ENCODE data around the gene EZR.
A peak's percentile ranks its signal among the peaks of the same experiment; 100 is the strongest.

Gene EZR

GRCh38 chr6:158819977-158820622 lies 932 bp upstream of the EZR start:
- DNase-seq (ENCODE audit: low read depth in 4 of 4, low spot score in 1 of 4) = no peak

GRCh38 chr6:158818581-158819212 lies 471 bp downstream of the EZR start:
- DNase-seq (ENCODE audit: low read depth in 4 of 4, low spot score in 1 of 4) = peak; percentile 41 to 56 (median 52)

- DNase-seq (ENCODE audit: low read depth in 4 of 4, low spot score in 1 of 4) = peak; percentile 44 to 79 (median 68)
These were observed 1.2 kb downstream of the EZR start for GRCh38 chr6:158817728-158818580.

- peak in 1 of 4 experiments; percentile 21 for DNase-seq (ENCODE audit: low read depth in 4 of 4, low spot score in 1 of 4)
These were observed 2.1 kb downstream of the EZR start for GRCh38 chr6:158816803-158817727.

- no peak for DNase-seq (ENCODE audit: low read depth in 4 of 4, low spot score in 1 of 4)
These were observed 2.8 kb downstream of the EZR start for GRCh38 chr6:158816329-158816728.

- no peak for DNase-seq (ENCODE audit: low read depth in 4 of 4, low spot score in 1 of 4)
These were observed 3.3 kb downstream of the EZR start for GRCh38 chr6:158815907-158816306.

- no peak for DNase-seq (ENCODE audit: low read depth in 4 of 4, low spot score in 1 of 4)
These were observed 3.8 kb downstream of the EZR start for GRCh38 chr6:158815379-158815724.

GRCh38 chr6:158813032-158813431 lies 6.1 kb downstream of the EZR start:
- DNase-seq (ENCODE audit: low read depth in 4 of 4, low spot score in 1 of 4) = no peak

- DNase-seq (ENCODE audit: low read depth in 4 of 4, low spot score in 1 of 4) = no peak
These were observed 6.6 kb downstream of the EZR start for GRCh38 chr6:158812611-158813010.

GRCh38 chr6:158810155-158811095 lies 8.7 kb downstream of the EZR start:
- DNase-seq (ENCODE audit: low read depth in 4 of 4, low spot score in 1 of 4) = no peak

GRCh38 chr6:158808941-158809678 lies 10.1 kb downstream of the EZR start:
- DNase-seq (ENCODE audit: low read depth in 4 of 4, low spot score in 1 of 4) = no peak

- no peak for DNase-seq (ENCODE audit: low read depth in 4 of 4, low spot score in 1 of 4)
These were observed 10.7 kb downstream of the EZR start for GRCh38 chr6:158808442-158808833.

- DNase-seq (ENCODE audit: low read depth in 4 of 4, low spot score in 1 of 4) = no peak
These were observed 11.4 kb downstream of the EZR start for GRCh38 chr6:158807515-158808441.

- no peak for DNase-seq (ENCODE audit: low read depth in 4 of 4, low spot score in 1 of 4)
These were observed 13.3 kb downstream of the EZR start for GRCh38 chr6:158805698-158806377.

GRCh38 chr6:158804207-158804606 lies 15.0 kb downstream of the EZR start:
- DNase-seq (ENCODE audit: low read depth in 4 of 4, low spot score in 1 of 4) = no peak

GRCh38 chr6:158803733-158804143 lies 15.4 kb downstream of the EZR start:
- no peak for DNase-seq (ENCODE audit: low read depth in 4 of 4, low spot score in 1 of 4)

- no peak for DNase-seq (ENCODE audit: low read depth in 4 of 4, low spot score in 1 of 4)
These were observed 17.4 kb downstream of the EZR start for GRCh38 chr6:158801655-158802294.

Measured in stimulated activated CD4-positive, alpha-beta T cell treated with anti-CD3 and anti-CD28 coated beads, Interleukin-1b, Interleukin-23, amount 100 ng/mL, for 24 hours (primary cell).